HG03039 (cell line): ENCODE results near the gene ERC2.

Experiments
- ATAC-seq: cut with Tn5 transposase; IDR thresholded peaks from one replicate; pipeline ENCODE4 v1.9.1; 2021; ENCODE audit warnings: mild to moderate bottlenecking, moderate library complexity; ENCODE audit not compliant: unreplicated experiment

ERC2 gene

GRCh38 chr3:55724821-55725220 is 743.4 kb downstream of the ERC2 start:
- peak; percentile 61 for ATAC-seq

- no peak for ATAC-seq
Observed at GRCh38 chr3:55724407-55724784, 743.9 kb downstream of the ERC2 start.

- no peak for ATAC-seq
Observed at GRCh38 chr3:55723653-55724406, 744.4 kb downstream of the ERC2 start.

GRCh38 chr3:55721716-55722484 is 746.4 kb downstream of the ERC2 start:
- ATAC-seq: no peak

- no peak for ATAC-seq
Observed at GRCh38 chr3:55720614-55721013, 747.7 kb downstream of the ERC2 start.

GRCh38 chr3:55719508-55719907 is 748.8 kb downstream of the ERC2 start:
- no peak for ATAC-seq

GRCh38 chr3:55719006-55719405 is 749.3 kb downstream of the ERC2 start:
- no peak for ATAC-seq

- ATAC-seq: no peak
Observed at GRCh38 chr3:55718521-55718921, 749.7 kb downstream of the ERC2 start.

GRCh38 chr3:55718074-55718473 is 750.2 kb downstream of the ERC2 start:
- ATAC-seq: no peak

- ATAC-seq: no peak
Observed at GRCh38 chr3:55717481-55717880, 750.8 kb downstream of the ERC2 start.

GRCh38 chr3:55716611-55717225 is 751.5 kb downstream of the ERC2 start:
- no peak for ATAC-seq

GRCh38 chr3:55716044-55716443 is 752.2 kb downstream of the ERC2 start:
- no peak for ATAC-seq

GRCh38 chr3:55714057-55714456 is 754.2 kb downstream of the ERC2 start:
- ATAC-seq: no peak

- no peak for ATAC-seq
Observed at GRCh38 chr3:55711646-55712045, 756.6 kb downstream of the ERC2 start.

GRCh38 chr3:55709411-55710012 is 758.8 kb downstream of the ERC2 start:
- no peak for ATAC-seq

GRCh38 chr3:55708921-55709320 is 759.3 kb downstream of the ERC2 start:
- ATAC-seq: no peak

GRCh38 chr3:55708242-55708641 is 760.0 kb downstream of the ERC2 start:
- no peak for ATAC-seq

GRCh38 chr3:55704521-55704920 is 763.7 kb downstream of the ERC2 start:
- no peak for ATAC-seq

GRCh38 chr3:55702822-55703221 is 765.4 kb downstream of the ERC2 start:
- ATAC-seq: no peak

- ATAC-seq: no peak
Observed at GRCh38 chr3:55701997-55702396, 766.3 kb downstream of the ERC2 start.

- no peak for ATAC-seq
Observed at GRCh38 chr3:55698831-55699230, 769.4 kb downstream of the ERC2 start.
